RWPE2 (cell line): ENCODE data around the gene FMO5.
A peak's percentile ranks its signal among the peaks of the same experiment; 100 is the strongest.

ENCODE experiments used
- ATAC-seq: fragments of 200-7000 bp; cut with Tn5 transposase; 3 replicates; pipeline ENCODE4 v1.9.1; 2021; ENCODE audit warnings: low read depth
- DNase-seq: peaks from one replicate; pipeline ENCODE4 v3.0.0-alpha.2; 2020; ENCODE audit warnings: low spot score
- H3K27ac ChIP-seq: fragments of 450-650 bp; 2 replicates; pipeline ENCODE4 v1.5.1; 2017; ENCODE audit warnings: mild to moderate bottlenecking; ENCODE audit not compliant: poor library complexity, severe bottlenecking
- H3K27me3 ChIP-seq: fragments of 250-450 bp; sonication (Bioruptor Pico); 2 replicates; pipeline ENCODE4 v1.5.1; 2021; ENCODE audit warnings: mild to moderate bottlenecking, moderate library complexity; ENCODE audit not compliant: insufficient read depth, poor library complexity, severe bottlenecking
- H3K36me3 ChIP-seq: fragments of 250-450 bp; sonication (Bioruptor Pico); 2 replicates; pipeline ENCODE4 v1.5.1; 2020; ENCODE audit warnings: low read depth, mild to moderate bottlenecking, moderate library complexity
- H3K4me1 ChIP-seq: fragments of 250-450 bp; sonication (Bioruptor Pico); 2 replicates; pipeline ENCODE4 v1.5.1; 2021; ENCODE audit warnings: mild to moderate bottlenecking, moderate library complexity; ENCODE audit not compliant: insufficient read depth, poor library complexity, severe bottlenecking
- H3K4me3 ChIP-seq: fragments of 250-450 bp; sonication (Bioruptor Pico); 2 replicates; pipeline ENCODE4 v1.5.1; 2021; ENCODE audit warnings: mild to moderate bottlenecking, moderate library complexity; ENCODE audit not compliant: severe bottlenecking
- H3K9me3 ChIP-seq: fragments of 250-450 bp; sonication (Bioruptor Pico); 2 replicates; pipeline ENCODE4 v1.5.1; 2021; ENCODE audit warnings: mild to moderate bottlenecking, moderate library complexity; ENCODE audit not compliant: severe bottlenecking
- TF ChIP-seq, protein P1 (sequence below): fragments of 450-650 bp; IDR thresholded peaks from one replicate; pipeline ENCODE4 v1.5.1; 2017; ENCODE audit warnings: mild to moderate bottlenecking, moderate library complexity; ENCODE audit not compliant: poor library complexity, severe bottlenecking

FMO5 gene, protein sequence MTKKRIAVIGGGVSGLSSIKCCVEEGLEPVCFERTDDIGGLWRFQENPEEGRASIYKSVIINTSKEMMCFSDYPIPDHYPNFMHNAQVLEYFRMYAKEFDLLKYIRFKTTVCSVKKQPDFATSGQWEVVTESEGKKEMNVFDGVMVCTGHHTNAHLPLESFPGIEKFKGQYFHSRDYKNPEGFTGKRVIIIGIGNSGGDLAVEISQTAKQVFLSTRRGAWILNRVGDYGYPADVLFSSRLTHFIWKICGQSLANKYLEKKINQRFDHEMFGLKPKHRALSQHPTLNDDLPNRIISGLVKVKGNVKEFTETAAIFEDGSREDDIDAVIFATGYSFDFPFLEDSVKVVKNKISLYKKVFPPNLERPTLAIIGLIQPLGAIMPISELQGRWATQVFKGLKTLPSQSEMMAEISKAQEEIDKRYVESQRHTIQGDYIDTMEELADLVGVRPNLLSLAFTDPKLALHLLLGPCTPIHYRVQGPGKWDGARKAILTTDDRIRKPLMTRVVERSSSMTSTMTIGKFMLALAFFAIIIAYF

GRCh38 chr1:147225193-147225730 lies at the start of gene FMO5:
Gene FMO5, minus strand, starts transcription at chr1:147225339. Its CDS starts 310 bp downstream, at chr1:147225029.
- no peaks in the 10 kb centered on the region for H3K4me1 ChIP-seq
- TF ChIP-seq, protein P1, sequence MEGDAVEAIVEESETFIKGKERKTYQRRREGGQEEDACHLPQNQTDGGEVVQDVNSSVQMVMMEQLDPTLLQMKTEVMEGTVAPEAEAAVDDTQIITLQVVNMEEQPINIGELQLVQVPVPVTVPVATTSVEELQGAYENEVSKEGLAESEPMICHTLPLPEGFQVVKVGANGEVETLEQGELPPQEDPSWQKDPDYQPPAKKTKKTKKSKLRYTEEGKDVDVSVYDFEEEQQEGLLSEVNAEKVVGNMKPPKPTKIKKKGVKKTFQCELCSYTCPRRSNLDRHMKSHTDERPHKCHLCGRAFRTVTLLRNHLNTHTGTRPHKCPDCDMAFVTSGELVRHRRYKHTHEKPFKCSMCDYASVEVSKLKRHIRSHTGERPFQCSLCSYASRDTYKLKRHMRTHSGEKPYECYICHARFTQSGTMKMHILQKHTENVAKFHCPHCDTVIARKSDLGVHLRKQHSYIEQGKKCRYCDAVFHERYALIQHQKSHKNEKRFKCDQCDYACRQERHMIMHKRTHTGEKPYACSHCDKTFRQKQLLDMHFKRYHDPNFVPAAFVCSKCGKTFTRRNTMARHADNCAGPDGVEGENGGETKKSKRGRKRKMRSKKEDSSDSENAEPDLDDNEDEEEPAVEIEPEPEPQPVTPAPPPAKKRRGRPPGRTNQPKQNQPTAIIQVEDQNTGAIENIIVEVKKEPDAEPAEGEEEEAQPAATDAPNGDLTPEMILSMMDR, result no peak
- peak; percentile 91 for ATAC-seq
- no peaks in the 10 kb centered on the region for H3K36me3 ChIP-seq
- H3K27me3 ChIP-seq, result no peaks in the 10 kb centered on the region
- no peaks in the 10 kb centered on the region for H3K9me3 ChIP-seq
- DNase-seq, result no peak
- peak within 1 kb of the TSS; percentile 34 for H3K4me3 ChIP-seq
- H3K27ac ChIP-seq, result no peak within 1 kb of the TSS

GRCh38 chr1:147273409-147274336 lies 48.5 kb upstream of the FMO5 start:
- ATAC-seq, result peak; percentile 85
- TF ChIP-seq, protein P1, result peak; percentile 61
- Histone ChIP-seq H3K27me3 (no peaks in the 10 kb centered on the region), H3K36me3 (peaks cover 88% of the 10 kb centered on the region), H3K9me3 (no peaks in the 10 kb centered on the region), H3K4me1 (peaks cover 14% of the 10 kb centered on the region), H3K27ac (peak overlapping the region; percentile 55), H3K4me3 (no peak overlapping the region)
- no peak for DNase-seq

DNA sequence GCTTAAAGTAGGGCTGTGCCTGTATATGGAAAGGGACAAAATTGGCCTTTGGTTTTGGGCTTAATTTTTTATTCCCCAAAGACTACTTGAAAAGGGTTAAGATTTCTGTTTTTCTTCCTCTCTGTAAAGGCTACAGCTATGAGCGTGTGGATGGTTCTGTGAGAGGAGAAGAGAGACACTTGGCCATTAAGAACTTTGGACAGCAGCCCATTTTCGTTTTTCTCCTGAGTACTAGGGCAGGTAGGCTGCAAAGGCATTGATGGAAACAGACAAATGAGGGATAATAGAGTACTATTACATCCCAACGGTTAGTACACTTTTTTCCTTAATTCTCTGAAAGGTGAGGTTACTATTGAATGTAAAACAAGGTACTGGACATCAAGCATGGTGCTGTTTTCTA lies 46.9 kb upstream of the FMO5 start:
- ATAC-seq (no peak), DNase-seq (no peak)
- no peak overlapping the region for H3K4me3 ChIP-seq
- no peaks in the 10 kb centered on the region for H3K27me3 ChIP-seq
- peaks cover 14% of the 10 kb centered on the region for H3K4me1 ChIP-seq
- H3K36me3 ChIP-seq, result peaks cover 91% of the 10 kb centered on the region
- TF ChIP-seq, protein P1, result no peak
- no peak overlapping the region for H3K27ac ChIP-seq
- no peaks in the 10 kb centered on the region for H3K9me3 ChIP-seq

GRCh38 chr1:147270721-147271120 lies 45.6 kb upstream of the FMO5 start:
- H3K36me3 ChIP-seq, result peaks cover 92% of the 10 kb centered on the region
- no peaks in the 10 kb centered on the region for H3K27me3 ChIP-seq
- H3K4me3 ChIP-seq, result no peak overlapping the region
- TF ChIP-seq, protein P1, result no peak
- DNase-seq (no peak), ATAC-seq (no peak)
- H3K4me1 ChIP-seq, result peaks cover 14% of the 10 kb centered on the region
- H3K9me3 ChIP-seq, result no peaks in the 10 kb centered on the region
- H3K27ac ChIP-seq, result no peak overlapping the region
